IMR-90 (cell line): ENCODE measurements around the gene COL6A3. TPM values are rescaled to one million over a fixed set of nuclear protein-coding genes. Genes with fewer than 3 reads are reported as not detected.

Experiments
- ATAC-seq: fragments of 200-7000 bp; cut with Tn5 transposase; 2 replicates; pipeline ENCODE4 v1.9.1; 2020; ENCODE audit warnings: low read depth, mild to moderate bottlenecking, moderate library complexity
- BruUV-seq: library from RNA; stranded (reverse); fragments of 400-500 nt; replicated peaks from 2 replicates; lab custom pipeline; 2021; lab: Mats Ljungman, UMichigan
- CTCF ChIA-PET: fragments of 300-600 bp; formaldehyde crosslinking; extraction: SDS; loops from one replicate; lab custom pipeline; 2021; ENCODE audit warnings: antibody characterized with exemption; lab: Yijun Ruan, JAX
- POLR2A ChIA-PET: fragments of 300-600 bp; sonication (Branson Sonifier 250); formaldehyde crosslinking; loops from one replicate; lab custom pipeline; 2022; ENCODE audit warnings: antibody characterized with exemption; ENCODE audit not compliant: unreplicated experiment; lab: Charles Lee
- DNase-seq: peaks from one replicate; pipeline ENCODE4 v3.0.0; 2013
- H2AFZ ChIP-seq: replicated peaks from 2 replicates; pipeline ENCODE3; 2013; ENCODE audit warnings: low read length, mild to moderate bottlenecking; ENCODE audit not compliant: poor library complexity
- H2AK5ac ChIP-seq: 2 replicates; pipeline ENCODE4 v1.6.1; 2013; ENCODE audit warnings: low read depth, low read length, inconsistent platforms
- H2AK9ac ChIP-seq: replicated peaks from 2 replicates; pipeline ENCODE3; 2013; ENCODE audit warnings: mild to moderate bottlenecking, low read depth, low read length, moderate library complexity; ENCODE audit not compliant: poor library complexity
- H2BK120ac ChIP-seq: 2 replicates; pipeline ENCODE4 v1.6.1; 2013; ENCODE audit warnings: low read depth, low read length, inconsistent platforms
- H2BK15ac ChIP-seq: 3 replicates; pipeline ENCODE4 v1.6.1; 2013; ENCODE audit warnings: low read depth, low read length, inconsistent platforms
- H2BK20ac ChIP-seq: 2 replicates; pipeline ENCODE4 v1.6.1; 2013; ENCODE audit warnings: low read depth, mild to moderate bottlenecking, inconsistent platforms, low read length, moderate library complexity
- H2BK5ac ChIP-seq: 2 replicates; pipeline ENCODE4 v1.6.1; 2013; ENCODE audit warnings: mild to moderate bottlenecking, low read depth, low read length, inconsistent platforms; ENCODE audit not compliant: poor library complexity, severe bottlenecking
- H3K14ac ChIP-seq: replicated peaks from 2 replicates; pipeline ENCODE4 v1.6.1; 2013; ENCODE audit warnings: low read depth, low read length, inconsistent platforms
- H3K18ac ChIP-seq: 2 replicates; pipeline ENCODE4 v1.6.1; 2013; ENCODE audit warnings: low read depth, low read length, control low read depth
- H3K23ac ChIP-seq: 2 replicates; pipeline ENCODE4 v1.6.1; 2013; ENCODE audit warnings: low read depth, low read length, inconsistent platforms
- H3K27ac ChIP-seq: 2 replicates; pipeline ENCODE4 v1.5.1; 2013; ENCODE audit warnings: mild to moderate bottlenecking, control low read depth, low read length; ENCODE audit not compliant: insufficient read depth
- H3K27me3 ChIP-seq: 2 replicates; pipeline ENCODE4 v1.6.1; 2013; ENCODE audit warnings: low read length; ENCODE audit not compliant: control insufficient read depth, insufficient read depth
- H3K36me3 ChIP-seq: 2 replicates; pipeline ENCODE4 v1.6.1; 2013; ENCODE audit warnings: low read length, mixed read lengths; ENCODE audit not compliant: control insufficient read depth, insufficient read depth
- H3K4ac ChIP-seq: 2 replicates; pipeline ENCODE4 v1.6.1; 2013; ENCODE audit warnings: low read depth, low read length, inconsistent platforms
- H3K4me1 ChIP-seq: 2 replicates; pipeline ENCODE4 v1.6.1; 2013; ENCODE audit warnings: low read length, mixed read lengths; ENCODE audit not compliant: control insufficient read depth, insufficient read depth
- H3K4me2 ChIP-seq: 2 replicates; pipeline ENCODE4 v1.6.1; 2013; ENCODE audit warnings: low read depth, mild to moderate bottlenecking, control low read depth, low read length, moderate library complexity
- H3K4me3 ChIP-seq: 2 replicates; pipeline ENCODE4 v1.5.1; 2013; ENCODE audit warnings: low read depth, mild to moderate bottlenecking, control low read depth, low read length, moderate library complexity; ENCODE audit not compliant: insufficient read depth
- H3K56ac ChIP-seq: 2 replicates; pipeline ENCODE4 v1.6.1; 2013; ENCODE audit warnings: low read length, inconsistent platforms; ENCODE audit not compliant: insufficient read depth; ENCODE audit errors: extremely low read depth
- H3K79me1 ChIP-seq, 2 experiments: 2 replicates each; pipeline ENCODE4 v1.6.1; 2013; ENCODE audit warnings: low read length in 2 of 2, inconsistent platforms in 1 of 2, low read depth in 1 of 2
- H3K9ac ChIP-seq: 2 replicates; pipeline ENCODE4 v1.6.1; 2013; ENCODE audit warnings: low read depth, low read length, control low read depth
- H3K9me1 ChIP-seq: 2 replicates; pipeline ENCODE4 v1.6.1; 2013; ENCODE audit warnings: low read length, inconsistent platforms; ENCODE audit not compliant: insufficient read depth
- H3K9me3 ChIP-seq: 2 replicates; pipeline ENCODE4 v1.6.1; 2013; ENCODE audit warnings: low read length; ENCODE audit not compliant: control insufficient read depth, insufficient read depth
- H4K20me1 ChIP-seq: 2 replicates; pipeline ENCODE4 v1.6.1; 2013; ENCODE audit warnings: low read length, inconsistent platforms; ENCODE audit not compliant: insufficient read depth
- H4K5ac ChIP-seq: 2 replicates; pipeline ENCODE4 v1.6.1; 2013; ENCODE audit warnings: mild to moderate bottlenecking, low read depth, low read length, control low read depth
- H4K8ac ChIP-seq, 2 experiments: 2 replicates each; pipeline ENCODE4 v1.6.1; 2013; ENCODE audit warnings: low read depth in 2 of 2, low read length in 2 of 2, control low read depth in 1 of 2, inconsistent platforms in 1 of 2
- H4K91ac ChIP-seq: 2 replicates; pipeline ENCODE4 v1.6.1; 2013; ENCODE audit warnings: low read depth, low read length, inconsistent platforms; ENCODE audit not compliant: insufficient read depth
- BHLHE40 ChIP-seq: fragments of 150-350 bp; IDR thresholded peaks from 2 replicates; pipeline ENCODE4 v1.6.1; 2016; ENCODE audit warnings: mild to moderate bottlenecking, low read depth, low read length
- CEBPB ChIP-seq: IDR thresholded peaks from 2 replicates; pipeline ENCODE4 v1.6.1; 2012; ENCODE audit warnings: low read depth, low read length, improper control_type of control experiment
- CHD1 ChIP-seq: IDR thresholded peaks from 2 replicates; pipeline ENCODE4 v1.6.1; 2012; ENCODE audit warnings: low read depth, low read length, improper control_type of control experiment
- CTCF ChIP-seq: conservative IDR thresholded peaks from 2 replicates; pipeline ENCODE4 v1.5.1; 2012; ENCODE audit warnings: mild to moderate bottlenecking, low read depth, low read length, improper control_type of control experiment
- FOS ChIP-seq: fragments of 150-350 bp; IDR thresholded peaks from 2 replicates; pipeline ENCODE4 v1.6.1; 2016; ENCODE audit warnings: low read depth, low read length
- MAFK ChIP-seq: IDR thresholded peaks from 2 replicates; pipeline ENCODE4 v1.6.1; 2012; ENCODE audit warnings: low read depth, low read length, improper control_type of control experiment
- MAZ ChIP-seq: IDR thresholded peaks from 2 replicates; pipeline ENCODE4 v1.6.1; 2012; ENCODE audit warnings: low read depth, mild to moderate bottlenecking, low read length, improper control_type of control experiment, moderate library complexity, borderline replicate concordance
- NFE2L2 ChIP-seq: fragments of 150-350 bp; IDR thresholded peaks from 2 replicates; pipeline ENCODE4 v1.6.1; 2016; ENCODE audit warnings: low read depth, mild to moderate bottlenecking, low read length
- POLR2A ChIP-seq: IDR thresholded peaks from 2 replicates; pipeline ENCODE4 v1.6.1; 2012; ENCODE audit warnings: mild to moderate bottlenecking, low read depth, low read length
- RAD21 ChIP-seq: IDR thresholded peaks from 2 replicates; pipeline ENCODE4 v1.6.1; 2012; ENCODE audit warnings: low read length, improper control_type of control experiment
- RCOR1 ChIP-seq: IDR thresholded peaks from 2 replicates; pipeline ENCODE4 v1.6.1; 2012; ENCODE audit warnings: mild to moderate bottlenecking, low read length, improper control_type of control experiment; ENCODE audit not compliant: insufficient replicate concordance
- SMC3 ChIP-seq: fragments of 150-350 bp; IDR thresholded peaks from 2 replicates; pipeline ENCODE4 v1.6.1; 2016; ENCODE audit warnings: low read depth, mild to moderate bottlenecking, antibody characterized with exemption, low read length, moderate library complexity
- USF2 ChIP-seq: fragments of 150-350 bp; IDR thresholded peaks from 2 replicates; pipeline ENCODE4 v1.6.1; 2017; ENCODE audit warnings: mild to moderate bottlenecking, antibody characterized with exemption, low read length, low read depth
- WGBS, 2 experiments: methylation state at CpG; one replicate each; pipeline versions ENCODE4 v1.1.5 to v1.1.7; 2013; ENCODE audit warnings: missing lambda C conversion rate in 2 of 2; ENCODE audit not compliant: insufficient read length in 1 of 2; ENCODE audit errors: extremely low coverage in 2 of 2; 5-methylcytosine and 5-hydroxymethylcytosine counted together
- dilution Hi-C: fragments of 300-500 bp; cut with HindIII; formaldehyde crosslinking; loops from one replicate; pipeline ENCODE4 v1.14.3; 2018; ENCODE audit warnings: low sequenced_read_pairs; ENCODE audit not compliant: unreplicated experiment
- in situ Hi-C: fragments of 300-500 bp; cut with MboI; formaldehyde crosslinking; loops from 3 replicates; pipeline ENCODE4 v1.14.3; 2019; ENCODE audit warnings: low sequenced_read_pairs, inconsistent platforms, mixed read lengths
- intact Hi-C: fragments of 100-400 bp; cut with micrococcal nuclease; formaldehyde crosslinking; loops from 2 replicates; pipeline ENCODE4 v1.10.0; 2022
- polyA plus RNA-seq, 3 experiments: library from polyadenylated mRNA; depleted of rRNA; stranded (reverse); fragments of >200 nt; gene quantifications; 2 replicates each; pipeline ENCODE4 v1.2.3, GENCODE V29; 2012; ENCODE audit warnings: low replicate concordance in 1 of 3
- total RNA-seq: library from RNA; depleted of rRNA; stranded (reverse); fragments of >200 nt; gene quantifications from 2 replicates; pipeline ENCODE4 v1.2.3, GENCODE V29; 2012

COL6A3 gene
- total and polyA plus RNA-seq, 2 of the 4 experiments (the other 2 are of a cell fraction) = 964 to 1,855 TPM

DNA sequence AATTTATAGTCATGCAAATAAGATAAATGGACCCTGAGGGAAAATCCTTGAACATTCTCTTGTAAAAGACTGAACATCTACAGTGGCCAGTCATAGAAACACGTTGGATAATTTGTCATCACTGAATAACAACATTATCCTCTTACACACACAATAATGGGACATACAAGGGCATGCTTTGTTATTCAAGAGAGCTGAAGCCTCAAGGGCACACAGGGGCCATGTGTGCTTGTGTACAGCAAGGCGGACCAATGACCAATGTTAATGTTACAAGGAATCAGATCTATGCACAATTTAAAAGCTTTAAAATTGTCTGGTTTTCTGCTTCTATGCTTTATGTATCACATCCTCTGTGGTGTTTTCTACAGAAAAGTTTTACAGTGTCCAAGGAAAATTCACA, 23.7 kb downstream of the COL6A3 start:
- ATAC-seq = no peak
- CTCF ChIA-PET = interaction anchor here (1.4 kb wide), 1 partner anchor 122 kb away, joined by 3 read pairs; no protein-coding TSS in a partner anchor
- in situ Hi-C loops = no loop called here
- Histone ChIP-seq H2BK120ac (no peak overlapping the region), H3K27ac (no peak overlapping the region), H3K9ac (no peak overlapping the region), H4K8ac (no peak overlapping the region), H4K91ac (no peak overlapping the region), H3K79me1 (peaks cover 27 to 80% of the 10 kb centered on the region in 2 experiments), H2BK20ac (no peak overlapping the region), H2BK5ac (no peak overlapping the region), H4K5ac (no peak overlapping the region), H3K9me3 (no peaks in the 10 kb centered on the region), H2AFZ (no peak overlapping the region), H3K23ac (0 out of 2 replicates have a peak overlapping the region, but pooled peaks have one; percentile 59), H3K4me1 (peaks cover 25% of the 10 kb centered on the region), H2AK5ac (no peak overlapping the region), H3K4ac (no peak overlapping the region), H3K4me3 (no peak overlapping the region), H3K14ac (0 out of 2 replicates have a peak overlapping the region, but pooled peaks have one; percentile 32), H2AK9ac (no peak overlapping the region), H3K27me3 (no peaks in the 10 kb centered on the region), H3K4me2 (no peak overlapping the region), H3K36me3 (peaks cover 76% of the 10 kb centered on the region), H3K18ac (0 out of 2 replicates have a peak overlapping the region, but pooled peaks have one; percentile 6), H2BK15ac (no peak overlapping the region), H4K20me1 (peaks cover 96% of the 10 kb centered on the region), H3K56ac (no peak overlapping the region), H3K9me1 (peaks cover 30% of the 10 kb centered on the region)
- intact Hi-C loops = no loop called here
- no TSS peak for BruUV-seq
- no peak for DNase-seq
- no peak for TF ChIP-seq USF2
- TF ChIP-seq RAD21 = no peak
- no peak for TF ChIP-seq CHD1
- TF ChIP-seq CTCF = no peak
- no peak for TF ChIP-seq MAZ
- no peak for TF ChIP-seq FOS
- no peak for TF ChIP-seq NFE2L2
- no peak for TF ChIP-seq BHLHE40
- no peak for TF ChIP-seq SMC3
- no peak for TF ChIP-seq POLR2A
- TF ChIP-seq CEBPB = no peak
- TF ChIP-seq MAFK = no peak
- TF ChIP-seq RCOR1 = no peak
- dilution Hi-C loops = no loop called here
- no CpG with 5 or more reads among the region's 2 CpGs for WGBS, 2 experiments
- POLR2A ChIA-PET = no interaction called here
